ENCODE results near the gene FBXW12.
"Not testable (repeated sequence)": the region's sequence is repeated elsewhere in the genome, so short reads cannot be mapped to it uniquely, and the experiment has no call there.

The FBXW12 gene

DNA sequence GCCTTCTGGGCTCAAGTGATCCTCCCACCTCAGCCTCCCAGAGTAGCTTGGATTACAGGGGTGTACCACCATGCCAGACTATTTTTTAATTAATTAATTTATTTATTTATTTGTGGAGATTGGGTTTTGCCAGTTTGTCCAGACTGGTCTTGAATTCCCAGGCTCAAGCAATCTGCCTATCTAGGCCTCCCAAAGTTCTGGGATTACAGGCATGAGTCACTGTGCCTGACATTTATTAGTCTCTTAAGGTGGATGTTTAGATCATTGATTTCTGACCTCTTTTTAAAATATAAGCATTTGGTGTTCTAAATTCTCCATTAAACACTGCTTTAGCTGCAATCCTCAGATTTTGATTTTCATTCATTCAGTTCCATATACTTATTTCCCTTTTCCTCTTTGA is 15.6 kb downstream of the FBXW12 start:
- no peak for DNase-seq

DNA sequence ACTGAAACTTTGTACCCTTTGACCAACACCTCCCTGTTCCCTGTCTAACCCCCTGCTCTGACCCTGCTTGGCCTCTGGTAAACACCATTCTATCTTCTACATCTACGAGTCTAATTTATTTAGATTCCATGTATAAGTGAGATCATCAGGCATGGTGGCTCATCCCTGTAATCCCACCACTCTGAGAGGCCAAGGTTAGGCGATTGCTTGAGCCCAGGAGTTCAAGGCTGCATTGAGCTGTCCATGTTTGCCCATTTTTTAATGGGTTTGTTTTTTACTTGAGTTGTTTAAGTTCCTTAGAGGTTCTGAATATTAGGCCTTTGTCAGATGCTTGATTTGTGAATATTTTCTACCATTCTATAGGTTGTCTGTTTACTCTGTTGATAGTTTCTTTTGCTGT is 16.9 kb downstream of the FBXW12 start:
- DNase-seq, result no peak

DNA sequence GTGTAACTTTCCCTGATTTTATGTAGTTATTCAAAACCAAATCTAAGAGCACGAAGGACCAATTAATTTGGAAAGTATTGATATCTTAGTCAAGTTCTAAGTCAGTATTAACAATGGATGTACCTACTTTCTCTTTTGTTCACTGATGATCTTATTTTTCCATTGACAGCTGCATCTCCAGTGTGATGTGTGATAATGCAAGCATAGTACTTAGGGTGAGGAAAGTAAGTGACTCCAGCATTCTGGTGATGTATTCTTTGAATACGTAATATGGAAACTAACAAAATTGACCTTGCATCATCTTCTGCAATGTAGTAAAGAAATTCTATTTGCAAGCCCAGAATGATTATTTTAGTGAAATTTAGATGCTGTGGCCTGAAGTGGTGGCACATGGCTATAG is 22.4 kb downstream of the FBXW12 start:
- DNase-seq, result no peak

DNA sequence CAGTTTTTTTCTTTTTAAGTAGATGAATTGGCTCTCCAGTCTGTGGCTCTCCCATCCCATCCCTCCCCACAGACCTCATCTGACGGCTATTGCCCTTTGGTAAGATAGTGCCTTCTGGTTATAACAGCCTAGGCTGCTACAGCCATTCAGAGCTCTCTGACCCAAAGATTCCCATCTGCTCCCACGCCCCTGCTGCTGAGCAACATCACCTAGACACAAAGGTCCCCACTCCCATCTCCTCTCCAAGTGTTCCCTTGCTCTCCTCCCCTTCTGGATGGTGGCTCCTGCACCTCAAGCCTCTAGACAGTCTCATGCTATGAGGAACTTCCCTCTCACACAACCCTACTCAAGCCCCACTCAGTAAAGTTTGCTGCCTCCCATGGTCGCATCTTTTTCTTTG is 23.7 kb downstream of the FBXW12 start:
- DNase-seq, result no peak

DNA sequence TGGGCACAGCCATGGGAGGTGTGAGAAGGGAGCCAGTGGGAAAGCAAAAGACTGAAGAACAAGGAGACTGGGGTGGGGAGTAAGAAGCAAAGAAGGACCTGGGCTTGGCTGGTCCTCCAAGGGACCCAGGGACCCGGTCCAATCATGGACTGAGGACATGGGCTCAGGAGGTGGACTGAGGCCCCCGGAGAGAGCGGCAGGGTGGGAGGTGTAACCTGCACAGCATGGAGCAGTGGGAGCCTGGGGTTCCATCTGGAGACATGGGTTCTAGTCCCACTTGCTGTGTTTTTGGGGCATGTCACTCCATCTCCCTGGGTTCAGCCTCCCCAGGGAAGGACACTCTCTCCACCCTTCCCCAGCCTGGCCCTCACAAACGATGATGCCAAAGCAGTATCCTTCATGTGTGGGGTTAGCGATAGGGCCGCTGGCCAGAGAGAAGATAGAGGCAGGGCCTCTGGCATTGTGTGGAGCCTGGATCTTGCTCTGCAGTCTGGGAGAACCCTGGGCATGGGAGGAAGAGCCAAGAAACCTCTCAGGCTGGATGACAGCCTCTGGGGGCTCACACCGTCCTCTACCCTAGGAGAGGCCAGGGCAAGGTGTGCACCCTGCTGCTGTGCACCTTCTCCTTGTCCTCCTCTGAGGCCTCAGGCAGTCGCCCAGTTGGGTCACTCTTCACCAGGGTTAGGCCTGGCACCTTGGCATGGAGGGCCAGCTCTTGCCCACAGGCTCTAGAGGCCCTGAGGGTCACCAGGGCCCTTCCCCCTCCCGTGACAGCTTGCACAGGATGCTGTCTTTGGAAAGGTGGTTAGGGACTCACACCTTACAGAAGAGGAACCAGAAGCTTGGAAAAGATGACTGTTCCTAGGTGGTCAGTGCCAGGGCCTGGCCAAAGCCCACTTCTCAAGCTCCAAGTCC is 26.0 kb downstream of the FBXW12 start:
- DNase-seq, result no peak

DNA sequence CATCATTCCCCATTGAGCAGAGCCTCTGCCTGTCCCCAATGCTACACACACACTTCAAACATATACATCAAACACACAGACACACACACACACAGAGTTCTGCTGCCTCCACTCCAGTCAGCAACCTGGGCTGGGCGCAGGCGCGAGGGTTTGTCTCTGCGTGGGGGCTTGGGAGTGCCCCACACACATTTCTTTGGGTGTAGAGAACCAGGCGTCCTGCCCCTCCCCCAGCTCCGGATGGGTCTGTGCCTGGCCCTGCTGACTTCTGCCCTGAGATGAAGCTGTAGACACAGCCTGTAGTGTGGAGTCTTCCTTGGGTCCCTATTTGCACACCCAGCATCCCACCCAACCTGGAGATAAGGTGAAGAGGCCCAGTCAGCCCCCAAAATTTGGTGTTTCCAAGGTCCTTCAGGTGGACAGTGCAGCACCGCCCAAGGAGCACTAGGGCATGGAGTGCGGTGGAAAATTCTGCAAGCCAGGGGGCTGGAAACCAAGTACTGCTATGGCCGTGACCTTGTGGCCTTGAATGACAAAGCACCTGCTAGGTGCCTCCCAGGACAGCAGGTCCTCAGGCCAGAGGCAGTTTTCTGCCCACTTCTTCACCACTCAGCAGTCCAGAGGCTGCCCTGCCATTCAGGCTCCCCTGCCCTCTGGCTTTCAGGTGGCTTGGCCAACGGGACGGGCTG is 26.8 kb downstream of the FBXW12 start:
- no peak for DNase-seq

DNA sequence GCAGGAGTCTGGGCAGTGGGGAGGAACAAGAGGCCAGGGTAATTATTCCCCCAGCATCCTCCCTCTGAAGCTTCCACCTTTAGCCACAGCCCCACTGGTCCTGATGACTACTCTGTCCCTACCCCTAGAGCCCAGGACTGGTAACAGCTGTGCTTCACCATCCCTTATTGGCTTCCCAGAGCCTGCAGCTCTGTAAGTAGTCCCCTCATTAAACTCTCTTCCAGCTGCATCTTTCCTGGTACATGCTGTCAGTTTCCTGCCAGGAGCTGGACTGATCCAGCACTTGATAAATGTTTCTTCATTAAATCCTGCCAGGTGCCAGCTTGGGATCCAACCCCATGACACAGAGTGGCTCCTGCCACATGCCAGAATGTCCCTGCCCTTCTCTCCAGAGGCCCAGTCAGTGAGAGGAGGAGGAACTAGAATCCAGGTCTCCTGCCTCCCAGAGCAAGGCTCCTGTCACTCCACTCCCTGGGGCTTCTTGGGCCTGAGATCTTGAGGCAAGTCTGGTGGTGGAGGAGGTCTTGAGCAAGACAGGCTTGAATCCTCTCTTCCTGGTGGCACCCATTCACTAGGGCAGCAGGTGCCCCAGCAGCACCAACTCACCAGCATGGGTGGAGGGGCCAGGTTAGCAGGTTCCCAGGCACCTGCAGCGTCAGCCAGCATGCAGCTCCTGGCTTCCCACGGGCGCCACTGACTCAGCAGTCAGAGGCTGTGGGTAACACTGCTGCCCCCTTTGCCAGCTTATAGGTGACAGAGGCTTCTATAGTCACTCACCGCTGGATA is 27.6 kb downstream of the FBXW12 start:
- no peak for DNase-seq

DNA sequence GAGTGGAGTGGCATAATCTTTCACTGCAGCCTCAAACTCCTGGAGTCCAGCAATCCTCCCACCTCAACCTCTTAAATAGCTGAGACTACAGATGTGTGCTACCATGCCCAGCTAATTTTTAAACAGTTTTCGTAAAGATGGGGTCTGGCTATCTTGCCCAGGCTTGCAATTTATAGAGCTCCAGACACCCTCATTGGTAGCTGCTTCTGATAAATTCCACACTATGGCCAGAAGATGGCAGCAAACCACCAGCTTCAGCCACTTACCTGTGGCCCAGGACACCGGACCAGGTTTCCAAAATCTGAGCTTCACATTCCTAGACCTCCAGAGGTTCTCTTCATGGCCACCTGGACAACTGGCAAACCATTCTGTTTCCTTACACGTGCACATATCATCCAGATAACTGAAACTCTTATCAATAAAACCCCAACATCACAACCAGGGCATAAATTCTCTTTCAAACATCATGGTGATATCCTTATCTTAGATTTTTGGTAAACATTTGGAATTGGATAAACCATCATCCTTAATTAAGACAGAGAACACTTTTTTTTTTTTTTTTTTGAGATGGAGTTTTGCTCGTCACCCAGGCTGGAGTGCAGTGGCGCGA is 28.9 kb downstream of the FBXW12 start:
- peak; percentile 60 for DNase-seq

DNA sequence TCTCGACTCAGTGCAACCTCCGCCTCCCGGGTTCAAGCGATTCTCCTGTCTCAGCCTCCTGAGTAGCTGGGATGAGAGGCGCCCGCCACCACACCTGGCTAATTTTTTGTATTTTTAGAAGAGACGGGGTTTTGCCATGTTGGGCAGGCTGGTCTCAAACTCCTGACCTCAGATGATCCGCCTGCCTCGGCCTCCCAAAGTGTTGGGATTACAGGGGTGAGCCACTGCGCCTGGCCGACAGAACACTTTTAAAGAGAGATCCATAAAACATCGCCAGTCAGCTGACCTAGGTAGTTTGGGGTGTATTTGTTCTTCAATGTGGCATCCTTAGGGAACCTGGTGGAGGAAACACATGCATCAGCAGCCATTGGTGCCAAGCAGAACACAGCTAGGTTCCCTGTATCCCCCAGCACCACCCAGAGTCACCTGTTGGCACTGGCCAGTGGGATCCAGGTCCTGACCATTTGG is 29.4 kb downstream of the FBXW12 start:
- DNase-seq, result not testable (repeated sequence)

DNA sequence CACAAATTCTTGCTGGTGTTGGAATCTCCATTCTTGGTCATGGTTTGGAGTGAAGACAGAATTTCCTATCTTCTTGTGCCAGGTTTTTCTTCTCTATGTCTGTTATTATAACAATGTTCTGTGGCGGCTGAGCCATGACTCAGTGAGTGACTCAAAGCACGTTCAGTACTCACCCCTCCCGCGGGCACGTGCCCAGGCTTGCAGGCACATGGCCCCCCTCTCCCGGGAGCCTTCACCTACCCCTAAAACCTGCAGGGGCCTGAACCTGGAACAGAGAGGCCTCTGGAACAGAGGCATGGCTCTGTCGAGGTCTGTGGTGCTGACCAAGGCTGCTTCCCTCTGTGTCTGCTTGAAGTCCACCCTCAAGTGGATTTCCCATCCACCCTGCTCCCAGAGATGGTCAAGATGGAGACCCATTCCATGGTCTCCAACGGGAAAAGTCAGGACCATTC is 30.3 kb downstream of the FBXW12 start:
- peak; percentile 90 for DNase-seq

DNA sequence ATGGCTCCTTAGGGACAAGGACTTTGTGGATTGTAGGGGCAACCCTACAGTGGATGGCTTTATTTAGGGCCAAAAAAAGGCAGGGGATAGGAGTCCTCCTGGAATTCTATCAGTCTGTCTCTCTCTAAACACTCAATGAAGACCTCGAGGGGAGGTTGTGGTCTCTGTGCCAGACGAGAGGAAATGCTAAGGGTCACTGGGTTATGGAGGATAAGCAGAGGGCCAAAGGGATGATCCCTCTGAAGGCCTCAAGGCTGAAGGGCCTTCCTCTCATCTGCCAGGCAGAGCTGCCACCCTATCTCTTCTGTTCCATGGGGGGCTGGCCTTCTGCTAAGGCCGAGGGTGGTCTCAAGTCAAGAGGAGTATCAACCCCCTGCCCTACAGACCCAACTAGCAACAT is 30.9 kb downstream of the FBXW12 start:
- DNase-seq, result no peak

DNA sequence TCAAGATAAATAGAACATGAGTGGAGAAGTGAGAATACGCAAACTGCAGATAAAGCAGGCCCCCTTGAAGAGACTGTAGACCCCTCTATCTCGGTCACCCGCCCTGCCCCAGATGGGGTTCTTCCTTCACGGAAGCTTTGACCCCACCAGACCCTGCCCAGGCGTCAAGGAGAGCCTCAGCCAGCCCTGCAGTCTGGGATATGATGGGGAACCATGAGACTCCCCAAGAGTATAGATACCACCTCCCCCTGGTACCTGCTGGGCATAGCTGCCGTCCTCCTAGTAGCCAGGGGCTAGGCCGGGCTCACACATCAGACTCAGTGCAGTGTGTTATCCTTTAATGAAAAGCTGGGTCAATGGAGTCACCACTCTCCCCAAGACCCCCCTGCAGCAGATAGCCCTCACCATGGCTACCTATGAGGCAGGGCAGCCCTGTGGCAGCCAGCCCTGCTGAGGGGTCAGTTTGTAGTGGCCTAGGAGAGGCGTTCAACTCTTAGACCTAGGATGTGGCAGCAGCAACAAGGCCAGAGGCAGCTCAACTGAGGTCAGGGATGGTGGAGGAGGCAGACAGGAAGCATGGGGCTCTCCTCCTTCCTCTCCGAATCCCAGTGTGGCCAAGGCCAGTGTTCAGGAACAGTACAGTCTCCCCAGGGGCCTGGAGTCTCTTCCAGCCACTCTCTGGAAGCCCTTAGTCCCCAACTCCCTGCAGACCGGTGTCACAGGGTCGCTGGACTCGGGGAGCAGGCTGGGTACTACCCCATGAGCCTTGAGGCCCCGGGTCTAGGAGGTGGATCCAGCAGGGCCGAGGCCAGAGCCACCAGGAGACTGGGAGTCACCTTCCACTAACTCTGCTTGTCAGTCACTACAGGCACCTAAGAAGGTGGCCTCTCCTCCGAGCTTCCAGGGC is 31.8 kb downstream of the FBXW12 start:
- DNase-seq, result no peak

DNA sequence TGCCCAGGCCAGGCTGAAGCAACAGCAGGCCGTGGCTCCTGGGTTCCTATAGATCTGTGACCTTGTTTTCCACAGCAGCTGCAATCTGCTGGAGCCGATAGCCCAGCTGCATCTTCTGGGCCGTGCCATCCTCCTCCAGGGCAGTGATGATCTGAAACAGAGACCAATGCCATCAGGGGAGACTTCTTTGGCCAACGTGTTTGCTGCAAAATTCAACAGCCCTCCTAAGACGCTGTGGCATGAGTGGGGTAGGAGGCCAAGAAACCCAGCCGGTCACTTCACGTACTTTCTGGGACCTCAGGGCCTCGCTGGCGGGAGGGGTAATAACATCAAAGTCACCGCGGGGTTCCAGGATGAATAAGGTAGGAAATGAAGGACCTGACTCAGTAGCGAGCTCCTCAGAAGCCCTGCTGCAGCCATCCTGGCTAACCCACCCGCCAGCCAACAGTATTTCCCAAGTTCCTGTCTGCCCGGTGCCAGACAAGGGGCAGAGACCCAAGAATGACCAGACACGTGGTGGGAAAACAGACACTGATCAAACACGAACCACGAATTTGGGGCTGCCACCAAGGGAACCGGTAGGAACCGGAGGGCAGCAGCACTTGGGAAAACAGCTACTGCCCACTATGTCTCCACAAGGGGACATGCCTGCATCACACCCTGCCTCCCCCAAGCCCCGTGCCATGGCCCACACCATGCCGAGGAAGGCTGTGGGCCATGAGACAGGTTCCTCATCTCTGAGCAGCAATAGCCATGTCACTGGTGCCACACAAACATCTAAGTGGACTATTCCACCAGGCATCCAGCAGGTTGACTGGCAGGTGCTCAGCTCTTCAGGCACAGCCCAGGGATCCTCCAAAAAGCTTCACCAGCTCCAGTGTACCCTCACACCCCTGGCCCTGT is 32.7 kb downstream of the FBXW12 start:
- no peak for DNase-seq

DNA sequence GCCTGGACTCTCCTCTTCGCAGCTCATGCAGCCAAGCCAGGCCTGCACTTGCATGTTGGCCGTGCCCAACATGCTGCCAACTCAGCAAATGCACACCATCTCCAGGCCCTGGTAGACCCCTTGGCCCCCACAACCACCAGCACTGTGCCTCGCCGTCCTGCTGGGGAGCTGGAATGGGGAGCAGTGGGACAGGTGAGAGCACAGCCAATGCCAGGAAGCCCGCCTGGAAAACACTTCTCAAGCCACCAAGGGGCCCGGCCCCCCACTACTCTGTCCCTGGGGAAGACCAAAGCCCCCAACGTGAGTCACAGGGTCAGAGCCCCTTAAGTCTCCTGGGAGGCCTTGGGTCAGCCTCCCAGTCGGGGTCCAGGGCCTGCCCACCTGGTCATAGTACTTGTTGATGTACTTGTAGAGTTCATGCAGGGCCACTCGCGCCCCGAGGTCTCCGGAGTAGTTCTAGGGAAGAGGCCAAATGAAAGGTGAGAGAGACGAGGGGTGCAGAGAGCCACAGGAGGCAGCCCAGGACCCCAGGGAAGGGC is 33.4 kb downstream of the FBXW12 start:
- DNase-seq, result no peak

DNA sequence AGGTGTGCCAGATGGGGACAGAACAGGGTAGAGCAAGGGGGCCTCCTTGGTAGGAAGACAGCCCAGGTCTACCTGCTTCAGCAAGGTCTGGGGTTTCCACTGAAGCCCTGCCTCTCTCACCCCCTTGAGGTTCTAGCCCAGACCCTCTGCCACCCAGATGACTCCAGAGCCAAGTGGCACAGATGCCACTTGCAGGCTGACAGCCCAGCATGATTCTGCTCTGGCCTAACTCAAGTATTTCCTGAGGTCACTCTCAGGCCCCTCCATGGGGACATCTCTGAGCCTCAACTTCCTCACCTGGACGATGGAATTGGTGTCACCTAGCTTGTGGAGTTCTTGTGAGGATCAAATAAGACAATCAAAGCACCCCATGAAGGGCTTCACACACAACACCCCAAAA is 34.0 kb downstream of the FBXW12 start:
- no peak for DNase-seq

DNA sequence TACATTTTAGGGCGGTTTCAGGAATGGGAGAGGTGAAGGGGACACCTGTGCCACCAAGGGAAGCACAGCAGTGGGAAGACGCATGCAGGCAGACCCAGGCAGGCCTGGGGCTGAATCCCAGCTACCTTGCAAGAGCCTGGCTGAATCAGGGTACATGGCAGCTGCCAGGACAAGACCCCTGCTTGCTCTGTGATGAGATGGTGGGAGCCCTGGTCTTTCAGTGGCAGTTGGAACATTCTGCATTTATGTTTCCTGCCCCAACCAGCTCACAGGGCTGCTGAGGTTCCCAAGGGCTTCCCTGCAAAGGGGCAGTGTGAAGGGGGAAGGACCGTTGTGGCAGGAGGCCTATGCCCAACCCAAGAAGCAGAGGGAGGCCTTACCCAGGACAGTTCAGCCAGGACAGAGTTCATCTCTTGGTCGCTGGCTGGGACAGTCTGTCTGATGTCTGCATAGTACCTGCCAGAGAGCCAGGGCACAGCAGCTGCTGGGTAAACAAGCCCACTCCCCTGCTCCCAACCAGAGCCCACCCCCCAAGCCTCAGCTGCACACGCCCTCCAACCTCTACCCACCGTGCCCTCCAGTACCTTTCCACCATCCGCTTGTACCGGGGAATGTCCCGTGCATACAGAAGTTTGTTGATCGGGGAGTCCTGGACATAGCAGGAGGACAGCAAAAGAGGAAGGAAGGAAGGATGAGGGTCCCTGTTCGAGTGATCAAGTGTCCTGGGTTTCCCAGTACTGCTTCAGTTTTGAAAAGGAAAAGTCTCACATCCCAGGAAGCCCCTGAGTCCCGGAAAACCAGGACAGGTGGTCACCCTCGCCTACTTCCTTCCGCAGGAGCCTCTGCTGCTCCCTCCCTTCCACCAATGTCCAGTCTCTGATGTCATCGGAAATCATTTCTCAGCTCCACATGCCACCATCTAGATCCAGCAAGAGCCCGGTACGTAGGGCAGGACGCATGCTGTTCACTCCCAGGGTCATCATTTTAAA is 34.7 kb downstream of the FBXW12 start:
- DNase-seq, result no peak

DNA sequence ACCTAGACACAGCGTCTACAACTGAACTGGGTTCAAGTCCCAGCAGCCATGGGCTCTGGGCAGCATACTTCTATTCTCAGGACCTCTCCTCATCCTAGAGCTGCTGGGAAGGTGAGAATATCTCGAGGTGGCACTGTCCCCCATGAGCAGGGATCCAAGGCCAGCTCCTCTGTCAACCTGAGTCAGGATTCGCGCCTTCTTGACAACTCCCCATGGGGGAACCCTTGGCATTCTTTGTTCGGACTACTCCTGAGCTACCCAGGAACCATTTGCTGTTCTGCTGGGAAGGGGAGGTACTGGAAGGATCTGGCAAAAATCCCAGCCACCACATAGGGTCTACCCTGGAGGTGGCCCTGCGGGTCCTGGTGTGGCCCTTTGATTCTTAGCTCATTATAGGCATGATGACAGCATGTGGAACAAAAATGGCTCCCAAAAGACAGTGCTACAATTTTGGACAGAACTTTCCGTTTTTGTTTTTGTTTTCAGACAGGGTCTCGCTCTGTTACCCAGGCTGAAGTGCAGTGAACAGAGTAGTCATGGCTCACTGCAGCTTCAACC is 35.6 kb downstream of the FBXW12 start:
- no peak for DNase-seq

DNA sequence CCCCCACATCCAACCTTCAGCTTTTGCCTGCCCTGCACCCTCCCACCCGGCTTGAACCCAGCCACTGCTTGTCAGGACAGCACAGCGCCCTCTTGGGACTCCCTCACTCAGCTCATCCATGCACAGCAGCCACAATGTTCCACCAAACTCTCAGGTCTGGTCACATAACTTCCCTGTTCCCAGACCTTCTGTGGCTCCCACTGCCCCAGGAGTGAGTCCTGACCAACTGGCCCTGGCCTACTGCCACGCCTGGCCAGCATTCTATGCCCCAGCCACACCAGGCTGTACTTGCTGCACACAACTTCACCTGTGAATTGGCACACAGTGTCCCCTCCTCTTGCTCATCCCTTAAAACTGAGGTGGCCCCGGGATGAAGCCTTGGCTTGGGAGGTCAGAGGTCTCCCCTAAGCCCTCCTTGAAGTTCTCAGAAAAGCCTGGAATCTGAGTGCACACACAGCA is 36.8 kb downstream of the FBXW12 start:
- DNase-seq, result no peak

All from fibroblast of skin of right biceps (primary cell).